ENCODE measurements around the gene SPHKAP.

GRCh38 chr2:228038967-228039366, 142.5 kb downstream of the SPHKAP start:
- TF ChIP-seq POLR2A (IDR thresholded peaks at IDR 0.05) (no peak), CTCF (IDR thresholded peaks at IDR 0.05) (no peak)

Data from testis (tissue), 2 donors.